Effector memory CD4-positive, alpha-beta T cell (primary cell): ENCODE measurements around the gene AGPAT4.
"Not testable (repeated sequence)": the region's sequence is repeated elsewhere in the genome, so short reads cannot be mapped to it uniquely, and the experiment has no call there.

Source experiments
- DNase-seq, 3 donors: peaks; one replicate each; pipeline ENCODE4 v3.0.0-alpha.2; 2020
- H3K27ac ChIP-seq: 2 replicates; pipeline ENCODE4 v1.7.0; 2013; ENCODE audit warnings: mild to moderate bottlenecking, low read length, moderate library complexity; ENCODE audit not compliant: insufficient read depth, poor library complexity, severe bottlenecking
- H3K27me3 ChIP-seq: replicated peaks from 2 replicates; pipeline ENCODE4 v1.7.0; 2013; ENCODE audit warnings: mild to moderate bottlenecking, low read length; ENCODE audit not compliant: insufficient read depth, control insufficient read depth, poor library complexity, severe bottlenecking
- H3K36me3 ChIP-seq: 2 replicates; pipeline ENCODE4 v1.7.0; 2013; ENCODE audit warnings: mild to moderate bottlenecking, low read length, moderate library complexity; ENCODE audit not compliant: control insufficient read depth, insufficient read depth
- H3K4me1 ChIP-seq: 2 replicates; pipeline ENCODE4 v1.7.0; 2013; ENCODE audit warnings: low read length, mild to moderate bottlenecking; ENCODE audit not compliant: control insufficient read depth, insufficient read depth, poor library complexity, severe bottlenecking
- H3K4me3 ChIP-seq: 2 replicates; pipeline ENCODE4 v1.7.0; 2013; ENCODE audit warnings: low read length, low read depth, mild to moderate bottlenecking; ENCODE audit not compliant: insufficient read depth, poor library complexity, severe bottlenecking
- H3K9me3 ChIP-seq: 2 replicates; pipeline ENCODE4 v1.7.0; 2013; ENCODE audit warnings: mild to moderate bottlenecking, low read length, moderate library complexity; ENCODE audit not compliant: control insufficient read depth

The AGPAT4 gene

DNA sequence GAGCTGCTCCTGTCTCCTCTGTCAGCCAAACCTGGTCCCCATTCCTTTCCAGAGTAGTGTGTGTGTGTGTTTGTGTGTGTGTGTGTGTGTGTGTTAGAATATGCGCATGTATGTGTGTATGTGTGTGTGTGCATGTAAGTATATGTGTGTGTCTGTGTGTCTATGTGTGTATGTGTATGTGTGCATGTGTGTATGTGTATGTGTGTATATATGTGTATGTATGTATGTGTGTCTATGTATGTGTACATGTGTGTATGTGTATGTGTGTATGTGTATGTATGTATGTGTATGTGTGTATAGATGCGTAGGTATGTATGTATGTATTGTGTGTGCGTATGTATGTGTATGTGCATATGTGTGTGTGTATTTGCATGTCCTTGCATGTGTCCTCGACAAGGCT, 79.5 kb downstream of the AGPAT4 start:
- Histone ChIP-seq H3K27ac (no peak overlapping the region), H3K9me3 (no peaks in the 10 kb centered on the region), H3K36me3 (no peaks in the 10 kb centered on the region), H3K27me3 (no peaks in the 10 kb centered on the region), H3K4me1 (no peaks in the 10 kb centered on the region), H3K4me3 (no peak overlapping the region)
- DNase-seq, result no peak

- no peak for DNase-seq
- Histone ChIP-seq H3K9me3 (no peaks in the 10 kb centered on the region), H3K36me3 (no peaks in the 10 kb centered on the region), H3K4me3 (no peak overlapping the region), H3K4me1 (no peaks in the 10 kb centered on the region), H3K27me3 (no peaks in the 10 kb centered on the region), H3K27ac (no peak overlapping the region)
Observed at GRCh38 chr6:161192636-161193411, 81.0 kb downstream of the AGPAT4 start.

- no peak for DNase-seq
- Histone ChIP-seq H3K27ac (no peak overlapping the region), H3K4me3 (no peak overlapping the region), H3K36me3 (no peaks in the 10 kb centered on the region), H3K4me1 (no peaks in the 10 kb centered on the region), H3K27me3 (no peaks in the 10 kb centered on the region), H3K9me3 (no peaks in the 10 kb centered on the region)
Observed at GRCh38 chr6:161191671-161192070, 82.2 kb downstream of the AGPAT4 start.

- Histone ChIP-seq H3K36me3 (no peaks in the 10 kb centered on the region), H3K9me3 (no peaks in the 10 kb centered on the region), H3K4me3 (no peak overlapping the region), H3K4me1 (no peaks in the 10 kb centered on the region), H3K27ac (no peak overlapping the region), H3K27me3 (no peaks in the 10 kb centered on the region)
- no peak for DNase-seq
Observed at GRCh38 chr6:161191007-161191406, 82.9 kb downstream of the AGPAT4 start.

DNA sequence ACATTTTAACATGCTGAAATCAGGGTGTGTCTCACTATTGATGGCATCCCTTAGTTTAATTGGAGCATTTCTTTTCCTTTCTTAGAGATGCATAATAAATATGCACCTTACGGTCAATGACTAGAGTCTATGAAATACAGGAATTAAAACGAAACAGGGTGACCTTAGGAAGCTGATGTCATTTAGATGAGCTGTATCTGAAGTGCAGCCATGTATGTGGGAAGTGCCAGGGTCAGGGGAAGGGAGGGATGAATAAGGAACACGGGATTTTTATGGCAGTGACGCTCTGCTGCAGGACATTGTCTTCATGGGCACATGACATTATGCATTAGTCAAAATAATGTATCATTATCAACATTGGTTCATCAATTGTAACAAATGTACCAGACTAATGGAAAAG, 84.0 kb downstream of the AGPAT4 start:
- no peak for DNase-seq

DNA sequence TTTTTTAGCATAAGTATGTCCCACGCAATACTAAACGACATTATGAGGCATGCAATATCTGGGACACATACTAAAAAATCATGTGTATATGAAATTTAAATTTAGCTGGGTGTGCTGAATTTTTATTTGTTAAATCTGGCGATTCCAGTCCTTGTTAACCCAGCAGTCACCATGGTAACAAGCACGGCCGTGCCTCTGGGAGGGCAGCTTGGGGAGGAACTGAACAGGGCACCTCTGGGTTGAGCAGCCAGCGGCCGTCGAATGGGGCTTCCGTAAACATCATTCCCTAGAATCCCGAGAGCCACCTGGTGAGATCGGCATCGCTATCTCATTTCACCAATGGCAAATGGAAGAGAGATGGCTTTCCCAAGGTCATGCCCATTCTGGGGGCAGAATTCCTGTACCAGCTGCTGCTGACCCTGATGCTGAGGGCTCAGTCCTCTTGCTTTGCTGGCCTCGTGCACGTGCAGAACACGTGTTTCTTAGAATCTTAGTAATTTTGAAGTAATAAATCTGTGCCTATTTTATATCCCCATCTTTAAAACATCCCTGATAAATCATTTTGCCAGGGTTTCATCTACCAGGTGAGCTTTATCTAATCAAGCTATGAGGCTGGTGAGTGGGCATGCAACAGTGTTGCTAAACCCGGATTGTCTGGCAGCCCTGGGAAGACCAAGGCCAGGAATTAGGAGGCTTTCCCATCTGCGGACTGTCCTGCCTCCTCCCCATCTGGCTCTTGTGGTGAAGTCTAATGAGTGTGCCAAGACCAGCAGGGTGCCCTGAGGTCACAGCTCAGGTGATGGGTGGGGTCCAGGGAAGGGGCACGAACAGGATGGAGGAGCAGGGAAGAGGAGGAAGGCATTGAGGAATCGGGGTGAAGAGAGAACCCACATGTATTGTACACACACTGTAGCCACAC, 85.1 kb downstream of the AGPAT4 start:
- Histone ChIP-seq H3K4me1 (no peaks in the 10 kb centered on the region), H3K27ac (no peak overlapping the region), H3K36me3 (no peaks in the 10 kb centered on the region), H3K27me3 (no peaks in the 10 kb centered on the region), H3K4me3 (no peak overlapping the region), H3K9me3 (no peaks in the 10 kb centered on the region)
- no peak for DNase-seq

More for the DNA sequence above, 84.0 kb downstream of the AGPAT4 start:
- H3K4me1 ChIP-seq, result no peaks in the 10 kb centered on the region
- H3K27me3 ChIP-seq, result no peaks in the 10 kb centered on the region
- H3K9me3 ChIP-seq, result no peaks in the 10 kb centered on the region
- no peak overlapping the region for H3K4me3 ChIP-seq
- H3K36me3 ChIP-seq, result no peaks in the 10 kb centered on the region
- no peak overlapping the region for H3K27ac ChIP-seq

DNA sequence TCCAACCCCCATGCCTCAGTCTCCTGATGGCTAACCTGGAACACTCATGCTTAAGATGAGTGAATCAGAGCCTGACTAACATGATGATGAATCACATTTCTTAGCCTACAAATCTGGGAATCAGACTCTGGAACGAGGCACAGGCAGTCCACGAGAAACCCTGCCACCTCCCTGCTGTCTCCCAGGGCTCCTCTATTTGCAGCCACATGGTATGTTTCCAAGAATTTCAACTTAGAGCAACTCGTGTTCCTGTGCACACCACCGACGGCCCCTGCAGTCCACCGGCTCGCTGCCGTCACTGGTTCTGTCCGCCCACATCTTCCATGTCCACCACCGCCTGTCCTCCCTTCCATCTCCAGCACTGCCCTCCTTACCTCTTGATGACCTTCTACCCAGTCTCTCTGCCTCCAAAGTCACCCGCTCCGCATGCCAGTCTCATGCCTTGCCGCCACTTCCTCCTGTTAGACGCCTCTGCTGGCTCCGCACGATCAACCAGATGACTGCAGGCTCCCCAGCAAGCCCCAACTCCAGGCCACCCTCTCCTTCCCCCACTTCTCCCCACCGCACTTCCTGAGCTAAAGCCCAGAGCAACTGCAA, 87.6 kb downstream of the AGPAT4 start:
- no peaks in the 10 kb centered on the region for H3K36me3 ChIP-seq
- no peaks in the 10 kb centered on the region for H3K9me3 ChIP-seq
- no peak overlapping the region for H3K27ac ChIP-seq
- DNase-seq, result no peak
- no peaks in the 10 kb centered on the region for H3K27me3 ChIP-seq
- H3K4me1 ChIP-seq, result no peaks in the 10 kb centered on the region
- no peak overlapping the region for H3K4me3 ChIP-seq

DNA sequence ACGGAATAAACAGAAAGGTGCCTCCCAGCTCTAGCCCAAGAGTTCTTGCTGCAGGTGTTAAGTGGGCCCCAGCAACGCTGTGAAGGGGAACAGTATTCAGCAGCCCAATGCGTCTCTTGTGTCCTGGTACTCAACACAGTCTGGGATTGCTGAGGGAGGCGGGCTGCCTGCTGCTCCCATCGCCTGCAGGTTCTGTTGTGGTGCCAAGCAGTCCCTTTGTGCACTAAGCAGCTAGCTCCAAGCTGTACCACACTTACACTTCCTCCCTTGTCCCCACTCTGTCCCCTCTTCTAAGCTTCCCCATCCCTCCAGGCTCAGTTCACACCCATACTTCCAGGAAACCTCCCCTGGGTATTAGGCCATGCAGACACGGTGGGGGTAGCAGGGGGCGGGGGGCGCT, 92.7 kb downstream of the AGPAT4 start:
- no peak for DNase-seq

DNA sequence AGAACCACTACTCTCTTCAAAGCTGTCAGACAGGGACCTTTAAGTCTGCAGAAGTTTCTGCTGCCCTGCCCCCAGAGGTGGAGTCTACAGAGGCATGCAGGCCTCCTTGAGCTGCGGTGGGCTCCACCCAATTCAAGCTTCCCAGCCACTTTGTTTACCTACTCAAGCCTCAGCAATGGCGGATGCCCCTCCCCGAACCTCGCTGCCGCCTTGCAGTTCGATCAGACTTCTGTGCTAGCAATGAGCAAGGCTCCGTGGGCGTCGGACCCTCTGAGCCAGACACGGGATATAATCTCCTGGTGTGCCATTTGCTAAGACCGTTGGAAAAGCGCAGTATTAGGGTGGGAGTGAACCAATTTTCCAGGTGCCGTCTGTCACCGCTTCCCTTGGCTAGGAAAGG, 95.7 kb downstream of the AGPAT4 start:
- DNase-seq, H3K9me3 ChIP-seq, H3K36me3 ChIP-seq, H3K4me1 ChIP-seq, H3K27ac ChIP-seq, H3K4me3 ChIP-seq, H3K27me3 ChIP-seq: not testable (repeated sequence)

More for the DNA sequence above, 92.7 kb downstream of the AGPAT4 start:
- Histone ChIP-seq H3K9me3 (no peaks in the 10 kb centered on the region), H3K36me3 (no peaks in the 10 kb centered on the region), H3K27ac (no peak overlapping the region), H3K27me3 (no peaks in the 10 kb centered on the region), H3K4me3 (no peak overlapping the region), H3K4me1 (no peaks in the 10 kb centered on the region)

DNA sequence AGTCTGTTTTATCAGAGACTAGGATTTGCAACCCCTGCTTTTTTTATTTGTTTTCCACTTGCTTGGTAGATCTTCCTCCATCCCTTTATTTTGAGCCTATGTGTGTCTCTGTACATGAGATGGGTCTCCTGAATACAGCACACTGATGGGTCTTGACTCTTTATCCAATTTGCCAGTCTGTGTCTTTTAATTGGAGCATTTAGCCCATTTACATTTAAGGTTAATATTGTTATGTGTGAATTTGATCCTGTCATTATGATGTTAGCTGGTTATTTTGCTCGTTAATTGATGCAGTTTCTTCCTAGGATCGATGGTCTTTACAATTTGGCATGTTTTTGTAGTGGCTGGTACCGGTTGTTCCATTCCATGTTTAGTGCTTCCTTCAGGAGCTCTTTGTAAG, 97.4 kb downstream of the AGPAT4 start:
- not testable (repeated sequence) for H3K36me3 ChIP-seq, H3K4me3 ChIP-seq, H3K9me3 ChIP-seq, DNase-seq, H3K4me1 ChIP-seq, H3K27me3 ChIP-seq, H3K27ac ChIP-seq
